CD4-positive, alpha-beta T cell treated with Interleukin-4 for 4 hours (primary cell): ENCODE measurements around the gene CALD1.

Experiments
- DNase-seq: peaks from one replicate; pipeline ENCODE4 v3.0.0-alpha.2; 2020

The CALD1 gene

DNA sequence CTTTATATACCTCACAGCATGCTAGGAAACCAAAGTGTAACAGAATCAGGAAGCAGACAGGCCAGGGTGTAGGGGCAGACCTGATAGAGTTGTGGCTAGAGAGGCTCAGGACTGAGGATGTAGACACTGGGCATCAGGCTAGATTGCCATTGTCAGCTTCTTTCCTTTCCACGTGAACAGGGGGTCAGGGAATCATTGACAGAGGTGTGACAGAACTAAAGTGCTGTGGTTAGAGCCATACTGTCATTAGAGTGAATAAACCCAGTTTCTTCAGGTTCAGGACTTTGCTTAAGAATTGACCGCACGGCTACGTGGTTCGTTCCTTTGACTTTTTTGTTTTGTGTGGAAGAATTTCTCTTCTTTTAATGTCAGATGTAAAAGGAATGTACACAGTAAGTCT is 90.7 kb downstream of the CALD1 start:
- no peak for DNase-seq

DNA sequence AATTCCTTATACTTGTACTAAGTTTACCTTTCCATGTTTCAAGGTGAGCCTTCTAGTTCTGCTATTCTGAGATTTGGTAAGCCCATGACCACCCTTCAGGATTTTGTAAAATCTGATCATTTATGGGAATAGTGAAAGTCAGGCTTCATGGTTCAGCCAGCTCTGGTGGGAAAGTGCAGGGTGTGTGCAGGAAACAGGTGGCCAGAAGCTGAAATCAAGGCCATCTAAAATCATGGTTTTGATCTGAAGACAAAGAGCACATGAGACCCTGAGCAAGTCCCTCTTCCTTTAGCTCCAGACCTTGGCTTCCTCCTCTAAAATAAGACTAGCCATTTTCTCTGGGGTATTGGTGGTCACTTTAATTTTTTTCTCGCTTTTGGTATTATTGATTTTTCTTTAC is 91.3 kb downstream of the CALD1 start:
- DNase-seq = no peak

DNA sequence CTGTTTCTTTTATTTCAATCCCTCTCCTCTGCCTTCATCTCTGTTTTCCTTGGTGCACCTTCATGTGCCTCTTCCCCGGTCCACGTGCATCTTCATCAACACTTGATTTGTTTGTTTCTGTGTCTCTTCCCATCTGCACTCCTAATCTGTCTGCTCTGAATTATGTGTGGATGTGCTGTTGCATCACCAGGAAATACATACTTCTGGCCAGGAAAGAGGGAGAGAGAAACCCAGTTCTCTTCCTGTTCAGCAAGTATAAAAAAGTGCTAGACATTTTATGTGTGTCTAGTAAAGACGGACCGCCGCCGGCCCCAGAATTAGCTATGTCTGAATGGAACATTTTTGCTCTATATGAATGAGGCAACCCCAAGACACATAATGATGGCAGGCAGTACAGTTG is 93.8 kb downstream of the CALD1 start:
- DNase-seq = no peak

DNA sequence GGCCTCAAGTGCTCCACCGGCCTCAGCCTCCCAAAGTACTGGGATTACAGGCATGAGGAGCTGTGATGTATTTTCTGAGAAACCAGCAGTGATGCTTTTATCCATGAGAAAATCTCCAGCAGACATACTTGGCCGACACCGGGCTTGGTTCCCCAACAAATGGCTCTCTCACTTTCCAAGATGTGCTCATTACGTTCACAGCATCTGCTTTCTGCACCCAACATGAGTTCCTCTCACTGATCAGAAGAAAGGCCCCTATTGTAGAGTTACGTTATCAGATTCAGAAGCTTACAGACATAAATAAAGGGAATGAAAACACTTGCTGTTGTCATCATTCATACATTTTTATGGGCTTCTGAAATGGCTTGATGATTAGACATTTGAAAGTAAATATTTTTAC is 95.0 kb downstream of the CALD1 start:
- no peak for DNase-seq

DNA sequence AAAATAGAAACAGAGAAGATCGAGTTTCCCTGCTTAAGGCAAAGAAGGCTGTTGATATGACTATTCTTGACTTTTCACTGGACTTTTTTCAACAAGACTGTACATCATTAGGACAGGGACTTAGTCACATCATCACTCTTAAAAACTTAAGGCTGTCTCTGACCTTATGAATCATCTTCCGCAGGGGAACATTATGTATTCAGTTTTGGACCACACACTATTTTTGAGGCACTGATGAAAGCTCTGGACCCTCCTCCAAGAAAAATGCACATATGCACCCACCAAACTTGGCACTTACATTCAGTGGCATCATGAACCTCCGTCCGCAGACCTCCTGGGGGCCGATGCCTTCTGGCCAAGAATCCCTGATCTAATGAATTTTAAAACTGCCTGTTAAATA is 96.4 kb downstream of the CALD1 start:
- DNase-seq = no peak

DNA sequence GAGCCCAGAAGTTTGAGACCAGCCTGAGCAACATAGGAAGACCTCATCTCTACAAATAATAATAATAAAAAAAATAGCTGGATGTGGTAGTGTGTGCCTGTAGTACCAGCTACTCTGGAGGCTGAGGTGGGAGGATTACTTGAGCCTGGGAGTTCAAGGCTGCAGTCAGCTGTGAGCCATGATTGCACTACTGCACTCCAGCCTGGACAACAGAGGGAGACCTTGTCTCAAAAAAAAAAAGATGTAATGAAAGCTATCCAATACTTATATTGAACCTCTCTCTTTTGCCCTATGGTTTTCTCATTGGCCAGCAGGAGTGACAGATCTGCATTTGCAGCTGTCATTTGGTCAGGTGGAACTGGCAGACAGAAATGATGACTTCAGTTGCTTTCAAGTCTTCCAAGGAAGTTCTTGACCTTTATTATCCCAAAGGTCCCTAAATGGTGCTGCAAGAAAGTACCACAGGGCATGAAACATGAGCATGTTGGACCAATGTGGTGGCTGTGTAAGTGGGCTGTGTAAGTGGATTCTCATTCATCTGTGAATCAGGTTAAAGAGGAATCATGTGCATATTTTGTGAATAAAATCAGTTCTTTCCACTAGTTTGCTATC is 99.4 kb downstream of the CALD1 start:
- no peak for DNase-seq

DNA sequence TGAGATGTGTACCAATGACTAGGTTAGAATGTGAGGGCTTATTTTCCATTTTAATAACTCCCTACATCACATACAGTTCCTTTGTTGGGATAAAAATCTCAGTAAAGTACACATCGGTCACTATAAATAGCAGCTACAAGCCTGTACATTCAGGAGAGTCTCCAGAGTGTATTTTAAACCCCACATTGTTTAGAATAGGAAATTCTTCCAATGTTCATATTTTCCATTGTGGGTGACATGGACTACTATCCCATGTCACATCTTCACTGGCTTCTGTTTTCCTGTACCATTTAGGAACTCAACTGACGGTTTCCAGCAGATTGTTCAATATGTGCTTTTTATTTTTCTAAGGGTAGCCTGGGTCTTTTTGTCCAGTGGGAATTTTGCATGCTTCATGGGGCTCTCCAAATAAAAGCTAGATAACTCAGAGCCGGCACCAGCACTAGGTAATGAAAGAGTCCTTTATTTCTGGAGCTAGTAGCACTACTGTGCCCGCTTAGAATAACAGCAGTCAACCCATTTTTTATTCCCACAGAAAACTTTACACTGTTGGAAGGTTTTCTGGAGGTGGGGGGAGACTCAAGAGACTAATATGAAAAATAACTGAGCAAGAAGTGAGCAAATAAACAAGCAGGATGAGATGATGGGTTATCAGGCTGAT is 100.5 kb downstream of the CALD1 start:
- no peak for DNase-seq

DNA sequence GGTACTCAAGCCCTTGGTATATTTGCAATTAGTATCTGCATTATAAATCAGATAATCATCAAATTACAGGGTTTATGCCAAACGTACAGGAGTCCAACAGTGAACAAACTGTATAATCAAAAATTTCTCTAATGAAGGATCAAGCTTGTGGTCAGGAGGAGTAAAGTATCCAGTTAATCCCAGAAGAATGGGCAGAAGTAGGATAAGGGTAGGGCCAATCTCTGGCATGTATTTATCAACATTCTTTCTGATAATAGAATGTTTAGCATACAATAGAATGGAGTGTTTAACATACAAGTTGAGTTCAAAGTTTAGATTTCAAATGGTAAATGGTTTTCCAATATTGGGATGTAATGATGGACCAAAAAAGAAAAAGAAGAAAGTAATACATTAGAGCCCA is 103.0 kb downstream of the CALD1 start:
- DNase-seq = no peak

DNA sequence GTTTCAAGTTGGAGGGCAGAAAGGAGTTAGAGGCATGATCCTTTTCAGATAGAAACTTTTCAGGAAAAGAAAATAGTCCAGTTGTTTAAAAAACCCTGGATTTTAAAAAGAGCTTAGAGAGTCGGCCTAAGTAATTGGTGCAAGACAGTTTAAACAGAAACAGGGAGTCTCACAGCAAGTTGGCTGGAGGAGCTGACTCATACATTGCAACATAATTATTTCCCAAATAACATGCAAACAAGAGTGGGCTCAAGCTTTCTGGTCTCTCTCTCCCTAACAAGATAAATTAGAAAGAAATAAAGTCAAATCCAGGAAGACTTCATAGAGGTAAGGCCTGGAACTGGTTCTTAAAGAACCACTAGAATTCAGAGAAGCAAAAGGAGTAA is 106.5 kb downstream of the CALD1 start:
- DNase-seq = no peak

DNA sequence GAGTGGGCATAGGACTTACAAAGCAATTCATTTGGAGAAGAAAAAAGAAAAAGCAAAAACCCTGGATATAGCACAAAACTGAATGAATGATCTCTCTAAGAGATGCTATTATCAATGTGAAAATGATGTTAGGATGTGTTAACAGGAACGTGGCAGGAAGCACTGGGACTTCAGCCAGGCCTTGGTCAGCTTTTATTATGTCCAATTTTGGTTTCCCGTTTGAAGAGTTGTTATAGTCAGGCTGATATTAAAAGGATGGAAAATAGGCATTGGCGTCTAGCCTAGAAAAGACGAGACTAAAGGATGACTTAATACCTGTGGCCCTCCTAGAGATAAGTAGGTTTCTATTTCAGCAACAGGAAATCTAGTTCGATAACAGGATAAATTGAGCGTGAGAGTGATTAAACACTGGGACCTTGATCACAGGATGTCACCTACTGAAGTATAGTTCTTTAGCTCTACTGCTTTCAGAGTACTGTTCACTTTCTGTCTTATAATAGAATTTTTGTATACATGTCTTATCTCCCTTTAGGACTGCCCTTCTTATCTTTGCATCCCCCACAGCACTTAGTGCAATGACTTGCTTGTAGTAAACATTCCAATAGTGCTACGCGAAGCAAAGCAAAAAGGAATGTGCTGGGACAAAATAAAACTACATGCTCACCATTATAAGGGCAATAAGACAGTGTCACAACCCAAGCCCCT is 107.1 kb downstream of the CALD1 start:
- no peak for DNase-seq

DNA sequence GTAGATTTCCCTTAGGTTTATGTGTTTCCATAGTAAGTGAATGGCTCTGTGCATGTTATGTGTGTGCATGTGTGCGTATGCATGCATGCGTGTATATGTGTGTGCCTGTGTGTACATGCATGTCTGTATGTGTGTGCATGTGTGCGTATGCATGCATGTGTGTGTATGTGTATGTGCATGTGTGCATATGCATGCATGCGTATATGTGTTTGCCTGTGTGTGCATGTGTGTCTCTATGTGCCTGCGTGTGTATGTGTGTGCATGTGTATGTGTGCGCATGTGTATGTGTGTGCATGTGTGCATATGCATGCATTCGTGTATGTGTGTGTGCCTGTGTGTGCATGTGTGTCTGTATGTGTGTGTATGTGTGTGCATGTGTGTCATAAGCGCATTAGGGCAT is 108.1 kb downstream of the CALD1 start:
- DNase-seq = no peak

DNA sequence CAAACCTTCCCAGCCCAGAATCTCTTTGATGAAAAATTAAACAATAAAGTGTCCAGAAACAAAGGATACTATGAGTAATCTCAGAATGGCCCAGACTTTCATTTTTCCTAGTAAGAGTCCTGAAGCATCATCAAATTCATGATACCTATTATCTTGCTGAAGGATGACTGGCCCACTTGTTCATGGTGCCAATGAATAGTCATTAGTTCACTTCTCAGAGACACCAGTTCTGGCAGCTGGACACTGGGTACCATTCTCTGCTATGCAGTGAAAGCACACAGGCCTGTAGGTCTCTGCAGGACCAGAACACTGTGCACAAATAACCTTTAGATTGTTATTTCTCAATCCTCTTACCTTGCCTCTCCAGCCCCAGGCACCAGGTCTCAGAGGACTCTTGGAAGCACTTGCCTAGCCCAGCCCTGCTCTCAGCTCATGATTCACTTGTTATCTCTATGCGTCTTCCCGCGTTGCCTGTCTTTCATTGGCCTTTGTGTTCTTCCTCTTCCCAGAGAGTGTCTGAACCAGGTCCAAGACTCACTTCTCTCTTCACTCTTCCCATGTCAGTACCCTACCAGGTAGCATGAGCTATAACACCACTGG is 108.8 kb downstream of the CALD1 start:
- no peak for DNase-seq

DNA sequence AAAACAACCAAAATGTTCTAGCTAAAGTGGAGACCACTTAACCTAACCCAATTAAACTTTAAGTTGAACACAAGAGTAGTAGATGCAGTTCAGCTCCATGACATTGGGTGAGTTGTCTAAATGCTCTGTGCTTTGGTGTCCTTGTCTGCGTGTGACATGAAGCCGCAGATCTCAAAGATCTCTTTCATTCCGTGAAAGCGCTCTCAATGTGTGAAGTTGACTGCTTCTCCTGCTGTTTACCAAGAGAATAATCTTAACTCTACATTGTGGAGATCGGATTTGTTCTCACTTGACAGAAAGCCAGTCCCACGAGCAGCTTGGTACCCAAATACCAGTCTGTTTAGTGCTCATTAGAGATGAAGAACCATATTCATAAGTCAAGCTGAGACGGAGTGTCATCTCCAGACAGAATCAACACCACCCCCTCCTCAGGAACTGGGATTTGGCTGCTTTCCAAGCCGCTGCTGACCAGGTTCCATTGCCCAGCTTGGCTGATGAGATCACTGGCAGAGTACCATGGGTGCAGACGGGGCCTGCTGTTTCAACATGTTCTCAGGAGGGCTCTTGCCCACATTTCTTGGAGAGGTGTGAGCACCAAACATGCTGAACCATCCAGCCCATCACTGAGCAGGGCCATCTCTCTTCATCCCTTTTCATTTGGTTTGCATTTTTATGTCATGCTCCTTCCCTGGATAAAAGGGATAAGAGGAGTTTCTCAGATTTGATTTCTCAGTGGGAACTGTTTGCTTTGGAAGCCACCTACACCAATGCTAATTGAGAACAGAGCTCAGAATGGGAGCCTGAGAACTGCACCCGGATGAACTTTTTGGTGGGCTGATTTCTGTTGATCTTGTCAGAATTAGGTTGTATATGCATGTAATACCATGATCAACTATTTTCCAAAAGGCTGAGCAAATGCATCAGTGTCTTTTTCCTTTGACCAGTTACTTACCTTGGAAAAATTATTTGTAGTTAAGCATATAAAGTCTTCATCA is 111.1 kb downstream of the CALD1 start:
- DNase-seq = no peak

DNA sequence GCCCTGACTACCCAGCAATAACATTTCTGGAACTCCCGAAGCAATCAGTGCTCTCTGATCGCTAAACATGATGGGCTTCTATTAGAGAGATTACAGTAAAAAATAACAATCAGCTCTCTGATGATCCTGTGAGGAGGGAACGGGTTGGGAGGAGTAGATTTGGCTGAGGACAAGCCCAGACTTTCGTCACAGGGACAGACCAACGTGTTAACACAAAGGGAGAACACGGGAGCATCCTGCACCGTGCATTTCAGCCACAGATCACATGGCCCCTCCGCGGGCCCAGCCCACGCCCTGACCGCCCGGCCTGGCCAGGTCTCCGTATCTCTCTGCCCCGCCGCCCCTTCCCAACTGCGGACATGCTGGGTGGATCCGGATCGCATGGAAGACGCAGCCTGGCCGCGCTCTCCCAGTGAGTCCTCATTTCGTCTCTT is 111.8 kb downstream of the CALD1 start:
- no peak for DNase-seq

DNA sequence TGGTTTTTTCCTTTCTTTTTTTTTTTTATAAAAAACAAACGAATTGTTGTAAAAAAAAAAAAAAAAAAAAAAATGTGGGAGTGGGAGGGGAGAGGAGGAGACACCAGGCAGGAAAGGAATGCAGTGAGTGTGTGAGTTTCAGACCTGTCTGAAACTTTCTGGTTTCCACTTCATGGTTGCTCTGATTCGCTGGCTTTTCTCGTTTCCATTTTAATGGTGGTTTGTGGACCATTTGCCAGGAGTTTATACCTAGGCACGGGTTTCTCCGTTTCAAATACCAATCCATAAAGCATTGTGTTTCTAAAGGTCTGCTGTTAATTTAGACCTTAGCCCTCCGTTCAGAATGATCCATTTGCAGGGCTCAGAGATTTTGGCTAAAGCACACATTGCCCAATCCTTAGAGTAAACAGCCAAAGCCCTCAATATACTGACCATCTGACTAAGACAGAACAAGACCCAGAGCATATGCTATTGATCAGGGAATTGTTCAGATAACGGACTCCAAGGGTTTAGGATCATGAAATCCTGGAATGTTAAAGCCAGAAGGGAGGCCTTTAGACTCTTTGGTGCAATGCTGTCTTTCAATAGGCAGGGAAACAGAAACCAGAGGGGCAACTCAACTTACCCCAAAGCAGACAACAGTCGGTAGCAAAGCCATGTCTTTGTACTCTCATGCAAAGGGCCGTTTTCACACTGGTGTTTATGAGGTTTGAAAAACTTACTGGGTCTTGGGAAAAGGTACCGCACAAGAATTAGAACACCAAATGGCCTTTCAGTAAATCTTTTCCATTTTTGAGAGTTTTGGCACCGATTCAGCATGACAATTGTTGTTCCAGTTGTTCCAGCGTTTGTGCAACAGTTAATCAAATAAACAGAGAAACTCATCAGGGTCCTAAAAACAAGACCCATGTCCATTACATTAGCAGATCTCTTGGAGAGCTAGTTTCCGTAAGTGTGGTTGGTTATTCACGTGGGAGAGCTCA is 112.6 kb downstream of the CALD1 start:
- no peak for DNase-seq

DNA sequence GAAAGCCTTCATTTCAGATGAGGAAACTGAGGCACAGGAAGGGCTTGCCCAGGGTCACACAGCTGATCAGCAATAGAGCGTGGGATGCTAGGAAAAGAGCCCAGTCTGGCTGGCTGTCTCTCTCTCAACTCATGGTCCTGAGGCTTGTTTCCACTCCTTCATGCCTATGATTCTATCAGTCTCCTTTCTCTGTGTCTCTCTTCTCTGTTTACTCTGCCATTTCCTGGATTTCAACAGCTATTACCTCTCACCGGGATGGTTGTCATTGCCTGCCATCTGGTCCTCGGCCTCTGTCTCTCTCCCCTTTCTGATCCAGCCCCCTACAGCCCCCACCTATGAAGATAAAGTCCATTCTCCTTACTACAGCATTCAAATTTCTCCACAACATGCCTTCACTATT is 113.5 kb downstream of the CALD1 start:
- DNase-seq = no peak

DNA sequence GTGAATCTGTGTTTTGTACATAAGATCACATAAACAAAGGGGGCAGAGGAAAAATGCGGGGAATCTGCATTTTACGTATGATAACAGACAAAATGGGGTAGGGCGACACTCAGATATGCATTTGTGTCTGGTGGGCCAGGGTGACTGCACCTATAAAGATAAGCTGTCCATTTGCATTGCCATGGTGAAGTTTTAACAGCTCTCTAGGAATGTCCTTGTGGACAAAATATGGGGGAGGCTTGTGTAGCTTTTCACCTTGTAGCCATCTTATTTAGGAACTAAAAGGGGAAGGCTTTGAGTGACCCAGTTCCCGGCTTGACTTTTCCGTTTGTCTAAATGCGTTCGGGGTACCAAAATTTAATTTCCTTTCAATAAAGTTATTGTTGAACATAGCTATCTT is 114.5 kb downstream of the CALD1 start:
- no peak for DNase-seq

DNA sequence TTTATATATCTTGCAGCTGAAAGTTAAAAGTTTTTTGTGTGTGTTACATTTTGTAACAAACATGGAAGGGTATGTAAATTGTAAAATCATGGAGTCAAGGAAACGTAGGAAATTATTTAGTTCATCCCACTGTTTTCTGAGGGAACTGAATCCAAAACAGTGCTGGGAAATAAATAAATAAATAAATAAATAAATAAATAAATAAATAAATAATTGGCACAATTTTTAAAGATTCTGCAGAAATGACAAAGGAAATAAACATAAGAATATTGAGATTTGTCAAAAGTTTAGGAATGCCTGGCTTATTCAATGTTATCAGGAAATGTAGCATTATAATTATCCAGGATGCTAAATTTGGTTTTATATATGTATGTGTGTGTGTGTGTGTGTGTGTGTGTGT is 115.5 kb downstream of the CALD1 start:
- DNase-seq = no peak

DNA sequence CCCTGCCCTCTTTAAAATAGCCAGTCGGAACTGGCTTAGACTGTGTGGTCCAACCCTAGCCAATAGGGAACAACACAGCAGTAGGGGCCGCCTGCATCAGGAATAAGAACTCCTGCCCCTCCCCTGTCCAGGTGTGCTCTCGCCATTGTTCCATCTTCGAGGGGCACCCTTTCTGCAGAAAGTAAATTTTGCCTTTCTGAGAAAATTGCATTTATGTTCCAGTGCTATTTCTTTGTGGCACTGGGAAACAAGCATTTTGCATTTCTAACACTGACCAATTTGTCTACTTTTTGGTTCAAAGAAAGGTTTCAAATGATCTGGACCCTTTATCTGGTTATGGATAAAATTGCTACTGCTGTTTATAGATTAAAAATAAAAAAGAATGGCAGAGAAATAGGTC is 116.6 kb downstream of the CALD1 start:
- DNase-seq = no peak

DNA sequence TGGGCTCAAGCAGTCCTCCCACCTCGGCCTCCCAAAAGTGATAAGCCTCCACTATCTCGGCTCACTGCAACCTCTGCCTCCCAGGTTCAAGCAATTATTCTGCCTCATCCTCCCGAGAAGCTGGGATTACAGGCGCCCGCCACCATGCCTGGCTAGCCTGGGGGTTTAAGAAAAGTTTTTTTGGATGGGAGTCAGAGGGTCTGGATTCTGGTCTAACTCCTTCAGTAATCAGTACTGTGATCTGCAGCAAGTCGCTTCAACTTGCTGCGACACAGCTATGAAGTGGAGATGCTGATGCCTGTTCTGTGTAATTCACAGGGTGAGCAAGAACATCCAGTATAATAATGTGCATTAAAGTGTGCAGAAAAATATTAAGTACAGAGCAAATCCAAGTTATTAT is 118.5 kb downstream of the CALD1 start:
- no peak for DNase-seq

DNA sequence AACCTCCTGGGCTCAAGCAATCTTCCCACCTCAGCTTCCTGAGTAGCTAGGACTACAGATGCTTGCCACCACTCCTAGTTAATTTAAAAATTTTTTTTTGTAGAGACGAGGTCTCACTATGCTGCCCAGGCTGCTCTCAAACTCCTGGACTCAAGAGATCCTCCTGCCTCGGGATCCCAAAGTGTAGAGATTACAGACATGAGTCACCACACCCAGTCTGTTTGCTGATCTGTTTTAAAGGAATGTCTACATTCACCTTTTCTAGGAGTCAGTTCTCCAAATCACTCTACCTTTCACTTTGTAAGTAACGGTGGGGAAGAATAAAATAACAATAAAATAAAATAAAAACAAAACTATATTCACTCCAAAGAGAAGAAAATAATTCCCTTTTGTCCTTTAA is 120.3 kb downstream of the CALD1 start:
- DNase-seq = no peak
